ENCODE results near the gene KLHL29.

The KLHL29 gene

DNA sequence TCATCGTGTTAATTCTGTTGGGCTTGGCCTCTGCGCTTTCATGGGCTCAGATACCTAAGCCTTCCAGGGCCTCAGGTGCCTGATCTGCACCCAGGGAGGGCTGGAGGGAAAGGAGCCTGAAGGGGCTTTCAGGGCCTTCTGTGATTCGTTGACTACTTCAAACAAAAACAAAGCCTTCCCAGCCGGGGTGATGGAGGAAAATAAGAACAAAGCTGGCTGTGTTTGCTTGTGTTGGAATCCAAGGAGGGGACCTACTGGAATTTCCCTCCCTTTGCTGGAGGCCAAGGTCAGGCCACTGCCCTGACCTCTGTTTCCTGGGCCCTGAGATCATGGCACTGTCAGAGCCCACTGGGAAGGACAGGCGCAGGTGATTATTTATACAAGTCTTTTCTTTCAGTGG is 135.3 kb downstream of the KLHL29 start:
- no peak for DNase-seq (ENCODE audit: low spot score)
- Histone ChIP-seq H3K27ac (no peak overlapping the region), H3K4me3 (no peak overlapping the region)
- TF ChIP-seq, protein P1, sequence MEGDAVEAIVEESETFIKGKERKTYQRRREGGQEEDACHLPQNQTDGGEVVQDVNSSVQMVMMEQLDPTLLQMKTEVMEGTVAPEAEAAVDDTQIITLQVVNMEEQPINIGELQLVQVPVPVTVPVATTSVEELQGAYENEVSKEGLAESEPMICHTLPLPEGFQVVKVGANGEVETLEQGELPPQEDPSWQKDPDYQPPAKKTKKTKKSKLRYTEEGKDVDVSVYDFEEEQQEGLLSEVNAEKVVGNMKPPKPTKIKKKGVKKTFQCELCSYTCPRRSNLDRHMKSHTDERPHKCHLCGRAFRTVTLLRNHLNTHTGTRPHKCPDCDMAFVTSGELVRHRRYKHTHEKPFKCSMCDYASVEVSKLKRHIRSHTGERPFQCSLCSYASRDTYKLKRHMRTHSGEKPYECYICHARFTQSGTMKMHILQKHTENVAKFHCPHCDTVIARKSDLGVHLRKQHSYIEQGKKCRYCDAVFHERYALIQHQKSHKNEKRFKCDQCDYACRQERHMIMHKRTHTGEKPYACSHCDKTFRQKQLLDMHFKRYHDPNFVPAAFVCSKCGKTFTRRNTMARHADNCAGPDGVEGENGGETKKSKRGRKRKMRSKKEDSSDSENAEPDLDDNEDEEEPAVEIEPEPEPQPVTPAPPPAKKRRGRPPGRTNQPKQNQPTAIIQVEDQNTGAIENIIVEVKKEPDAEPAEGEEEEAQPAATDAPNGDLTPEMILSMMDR (IDR thresholded peaks at IDR 0.05): no peak

DNA sequence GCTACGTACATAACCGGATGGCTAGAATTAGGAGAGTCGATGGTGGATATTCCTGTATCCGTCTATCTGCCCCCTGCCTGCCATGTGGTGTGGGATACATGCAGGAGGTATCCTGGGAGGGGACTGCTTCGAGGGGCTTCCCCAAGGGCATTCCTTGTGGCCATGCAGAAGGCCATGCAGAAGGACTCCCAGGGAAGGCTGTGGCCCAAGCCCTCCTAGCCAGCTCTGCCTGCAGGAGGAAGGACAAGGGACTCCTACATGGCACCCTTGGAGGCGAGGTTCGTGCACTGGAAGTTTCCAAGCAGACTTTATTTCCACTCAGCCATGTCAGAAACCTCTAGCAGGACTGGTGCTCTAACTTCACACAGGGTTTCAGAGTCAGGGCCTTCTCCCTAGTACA is 136.1 kb downstream of the KLHL29 start:
- TF ChIP-seq, protein P1 (IDR thresholded peaks at IDR 0.05): no peak
- no peak for DNase-seq (ENCODE audit: low spot score)
- no peak overlapping the region for H3K27ac ChIP-seq
- H3K4me3 ChIP-seq: no peak overlapping the region

- H3K27ac ChIP-seq: no peak overlapping the region
- no peak for DNase-seq (ENCODE audit: low spot score)
- H3K4me3 ChIP-seq: no peak overlapping the region
- TF ChIP-seq, protein P1 (IDR thresholded peaks at IDR 0.05): no peak
These were observed 137.9 kb downstream of the KLHL29 start for GRCh38 chr2:23522726-23523372.

- TF ChIP-seq, protein P1 (IDR thresholded peaks at IDR 0.05): no peak
- Histone ChIP-seq H3K4me3 (no peak overlapping the region), H3K27ac (peak overlapping the region; percentile 17 to 68)
- DNase-seq (ENCODE audit: low spot score): no peak
These were observed 138.6 kb downstream of the KLHL29 start for GRCh38 chr2:23523373-23524260.

GRCh38 chr2:23524261-23524706 is 139.3 kb downstream of the KLHL29 start:
- DNase-seq (ENCODE audit: low spot score): no peak
- TF ChIP-seq, protein P1 (IDR thresholded peaks at IDR 0.05): no peak
- Histone ChIP-seq H3K27ac (peak overlapping the region; percentile 17 to 68), H3K4me3 (no peak overlapping the region)

GRCh38 chr2:23525137-23525765 is 140.3 kb downstream of the KLHL29 start:
- H3K4me3 ChIP-seq: no peak overlapping the region
- TF ChIP-seq, protein P1 (IDR thresholded peaks at IDR 0.05): no peak
- no peak for DNase-seq (ENCODE audit: low spot score)
- peak overlapping the region in 1 of 2 donors; percentile 68 for H3K27ac ChIP-seq
